Hematopoietic multipotent progenitor cell treated with erythropoietin and hydrocortisone succinate and interleukin-3 and kit ligand, for 15 days (in vitro differentiated cells): ENCODE data around the gene PTPRD.

Source experiments
- DNase-seq: peaks from one replicate; pipeline ENCODE4 v3.0.0-alpha.2; 2015; ENCODE audit warnings: low spot score

PTPRD gene

GRCh38 chr9:10612641-10613398 lies at the start of gene PTPRD:
Gene PTPRD, minus strand, starts transcription at chr9:10613002.
- no peak for DNase-seq

GRCh38 chr9:10661994-10662393 lies 49.2 kb upstream of the PTPRD start:
- no peak for DNase-seq

- no peak for DNase-seq
These were observed 48.6 kb upstream of the PTPRD start for GRCh38 chr9:10661376-10661775.

- DNase-seq: no peak
These were observed 38.2 kb upstream of the PTPRD start for GRCh38 chr9:10651012-10651411.

GRCh38 chr9:10649076-10649475 lies 36.3 kb upstream of the PTPRD start:
- DNase-seq: no peak

GRCh38 chr9:10633785-10634184 lies 21.0 kb upstream of the PTPRD start:
- no peak for DNase-seq

GRCh38 chr9:10614196-10614800 lies 1.5 kb upstream of the PTPRD start:
- DNase-seq: no peak

GRCh38 chr9:10613419-10613818 lies 617 bp upstream of the PTPRD start:
- no peak for DNase-seq

- no peak for DNase-seq
These were observed 7.4 kb downstream of the PTPRD start for GRCh38 chr9:10605388-10605787.

GRCh38 chr9:10604927-10605326 lies 7.9 kb downstream of the PTPRD start:
- DNase-seq: no peak

- DNase-seq: no peak
These were observed 15.0 kb downstream of the PTPRD start for GRCh38 chr9:10597801-10598200.

- no peak for DNase-seq
These were observed 18.3 kb downstream of the PTPRD start for GRCh38 chr9:10594482-10594881.

- DNase-seq: no peak
These were observed 26.4 kb downstream of the PTPRD start for GRCh38 chr9:10586407-10586806.

- DNase-seq: no peak
These were observed 41.1 kb downstream of the PTPRD start for GRCh38 chr9:10571699-10572098.

GRCh38 chr9:10566848-10567247 lies 46.0 kb downstream of the PTPRD start:
- no peak for DNase-seq

- DNase-seq: no peak
These were observed 50.0 kb downstream of the PTPRD start for GRCh38 chr9:10562581-10563343.

GRCh38 chr9:10548348-10548747 lies 64.5 kb downstream of the PTPRD start:
- no peak for DNase-seq

GRCh38 chr9:10538073-10538472 lies 74.7 kb downstream of the PTPRD start:
- no peak for DNase-seq

GRCh38 chr9:10534850-10535249 lies 78.0 kb downstream of the PTPRD start:
- no peak for DNase-seq

- DNase-seq: no peak
These were observed 86.8 kb downstream of the PTPRD start for GRCh38 chr9:10525972-10526371.

GRCh38 chr9:10523164-10523563 lies 89.6 kb downstream of the PTPRD start:
- DNase-seq: no peak

- DNase-seq: no peak
These were observed 100.7 kb downstream of the PTPRD start for GRCh38 chr9:10512144-10512543.

GRCh38 chr9:10488937-10489336 lies 123.9 kb downstream of the PTPRD start:
- no peak for DNase-seq
